OCI-LY1 (cell line): ENCODE data around the gene SAMD13.

ENCODE experiments used
- CTCF ChIP-seq: fragments of 200-600 bp; sonication (generic), shearing (Covaris generic); IDR thresholded peaks from 2 replicates; pipeline ENCODE4 v1.5.1; 2017; ENCODE audit warnings: mild to moderate bottlenecking, antibody characterized with exemption, low read length, moderate library complexity, mixed read lengths
- EZH2 ChIP-seq: fragments of 200-600 bp; sonication (generic), shearing (Covaris generic); IDR thresholded peaks from 2 replicates; pipeline ENCODE4 v1.8.0; 2017; ENCODE audit warnings: borderline replicate concordance, mixed run types, mild to moderate bottlenecking, antibody characterized with exemption, low read length, moderate library complexity, mixed read lengths

GRCh38 chr1:84291882-84292655, 9.4 kb upstream of the SAMD13 start:
- TF ChIP-seq CTCF (no peak), EZH2 (no peak)
